ENCODE measurements around the gene CLBA1. TPM values are rescaled to one million over a fixed set of nuclear protein-coding genes. Genes with fewer than 3 reads are reported as not detected.

The CLBA1 gene
- total and polyA plus RNA-seq, 2 donors (not counting 1 experiment from before 2014, with no cell fraction given): 0.63 to 5.5 TPM

DNA sequence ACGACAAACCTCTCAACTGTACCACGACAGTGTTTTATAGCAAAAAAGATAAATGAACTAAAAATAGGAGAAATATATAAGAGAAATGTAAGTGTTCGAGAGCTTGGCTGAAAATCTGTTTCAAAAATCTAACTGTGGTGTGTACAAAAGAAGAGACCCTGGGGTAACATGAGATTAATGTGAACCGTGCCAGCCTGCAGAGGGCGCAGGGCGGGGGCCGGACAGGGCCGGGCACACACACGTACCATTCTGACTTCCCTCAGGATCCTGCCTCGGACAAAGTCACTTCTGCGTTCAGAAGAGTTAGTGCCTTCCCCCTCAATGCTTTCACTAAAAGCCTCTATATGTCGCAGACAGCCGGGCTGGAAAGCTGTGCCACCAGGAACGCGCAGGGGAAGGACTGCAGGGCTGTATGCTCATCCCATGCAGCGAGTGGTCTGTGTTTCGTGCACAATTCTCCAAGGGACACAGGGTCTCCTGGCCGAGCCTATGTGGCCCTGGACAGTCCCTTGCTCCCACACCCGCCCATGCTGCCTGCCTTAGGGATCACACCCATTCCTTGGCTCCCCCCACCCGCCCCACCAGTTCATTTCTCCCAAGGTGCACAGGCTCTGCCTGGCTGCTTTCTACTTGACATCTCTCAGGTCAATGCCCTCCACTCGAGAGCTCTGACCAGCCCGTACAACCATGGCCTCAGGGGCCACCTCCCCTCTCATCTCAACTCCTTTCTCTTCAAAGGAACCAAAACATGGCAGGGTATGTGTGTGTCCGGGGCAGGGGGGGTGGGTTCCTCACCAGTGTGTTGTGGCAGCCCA, 26.8 kb downstream of the CLBA1 start:
- H3K4me3 ChIP-seq (ENCODE audit: control extremely low read depth in 1 of 5, extremely low read depth in 1 of 5, insufficient read depth in 1 of 5, low read depth in 2 of 5, low read length in 4 of 5): no peak overlapping the region
- H2AFZ ChIP-seq (ENCODE audit: insufficient read depth, low read depth, low read length, poor library complexity, severe bottlenecking): no peak overlapping the region
- no peaks in the 10 kb centered on the region for H3K27me3 ChIP-seq (replicated peaks in 1 of 4; ENCODE audit: control extremely low read depth in 1 of 4, control insufficient read depth in 3 of 4, insufficient read depth in 4 of 4, low read length in 3 of 4)
- no peak for TF ChIP-seq EZH2 (IDR thresholded peaks at IDR 0.05; ENCODE audit: borderline replicate concordance, insufficient read depth, low read depth, low read length, poor library complexity, severe bottlenecking)
- TF ChIP-seq, protein P1, sequence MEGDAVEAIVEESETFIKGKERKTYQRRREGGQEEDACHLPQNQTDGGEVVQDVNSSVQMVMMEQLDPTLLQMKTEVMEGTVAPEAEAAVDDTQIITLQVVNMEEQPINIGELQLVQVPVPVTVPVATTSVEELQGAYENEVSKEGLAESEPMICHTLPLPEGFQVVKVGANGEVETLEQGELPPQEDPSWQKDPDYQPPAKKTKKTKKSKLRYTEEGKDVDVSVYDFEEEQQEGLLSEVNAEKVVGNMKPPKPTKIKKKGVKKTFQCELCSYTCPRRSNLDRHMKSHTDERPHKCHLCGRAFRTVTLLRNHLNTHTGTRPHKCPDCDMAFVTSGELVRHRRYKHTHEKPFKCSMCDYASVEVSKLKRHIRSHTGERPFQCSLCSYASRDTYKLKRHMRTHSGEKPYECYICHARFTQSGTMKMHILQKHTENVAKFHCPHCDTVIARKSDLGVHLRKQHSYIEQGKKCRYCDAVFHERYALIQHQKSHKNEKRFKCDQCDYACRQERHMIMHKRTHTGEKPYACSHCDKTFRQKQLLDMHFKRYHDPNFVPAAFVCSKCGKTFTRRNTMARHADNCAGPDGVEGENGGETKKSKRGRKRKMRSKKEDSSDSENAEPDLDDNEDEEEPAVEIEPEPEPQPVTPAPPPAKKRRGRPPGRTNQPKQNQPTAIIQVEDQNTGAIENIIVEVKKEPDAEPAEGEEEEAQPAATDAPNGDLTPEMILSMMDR (IDR thresholded peaks at IDR 0.05): peak; percentile 21
- peaks cover 67% of the 10 kb centered on the region for H3K79me2 ChIP-seq (ENCODE audit: control insufficient read depth, insufficient read depth, low read length)
- WGBS (ENCODE audit: insufficient coverage): 91% methylated on average over 17 of the region's 23 CpGs
- Mint-ChIP-seq H3K27me3 (no peaks in the 10 kb centered on the region), H3K27ac (no peak overlapping the region), H3K9me3 (ENCODE audit: insufficient read depth) (no peaks in the 10 kb centered on the region), H3K4me3 (no peak overlapping the region), H3K4me1 (peaks cover 43% of the 10 kb centered on the region)
- ATAC-seq (ENCODE audit: low read depth) (peak; percentile 31), DNase-seq (no peak)
- no peak overlapping the region for H3K27ac ChIP-seq (ENCODE audit: low read length in 2 of 2)
- no peak overlapping the region for H3K4me2 ChIP-seq (replicated peaks; ENCODE audit: low read depth, low read length, poor library complexity, severe bottlenecking)
- peaks cover 6 to 7% of the 10 kb centered on the region in 2 donors for H3K4me1 ChIP-seq (ENCODE audit: control insufficient read depth in 2 of 2, insufficient read depth in 2 of 2, low read length in 2 of 2)
- ChIA-PET POLR2A (interaction anchor here (0.6 to 0.8 kb wide), 3 partner anchors 17 to 302 kb away, joined by 5 read pairs; no protein-coding TSS in a partner anchor), CTCF (interaction anchor here (0.6 to 2.4 kb wide), 9 partner anchors 13 to 1295 kb away, joined by 3 to 13 read pairs (median 3); partner anchors contain the start of gene GPR132)
- H4K20me1 ChIP-seq (ENCODE audit: control insufficient read depth, insufficient read depth, low read length, poor library complexity, severe bottlenecking): peaks cover 55% of the 10 kb centered on the region
- peaks cover 0 to 19% of the 10 kb centered on the region in 2 experiments for H3K36me3 ChIP-seq (replicated peaks in 1 of 2; ENCODE audit: control extremely low read depth in 1 of 2, control insufficient read depth in 1 of 2, extremely low read depth in 1 of 2, insufficient read depth in 2 of 2, low read length in 1 of 2)
- intact Hi-C loops (cut with micrococcal nuclease): loop anchor here (1.0 kb wide), 1 partner anchor 33 kb away; no protein-coding TSS in a partner anchor
- no peak overlapping the region for H3K9ac ChIP-seq (ENCODE audit: low read length)
- H3K9me3 ChIP-seq (ENCODE audit: control extremely low read depth in 1 of 3, control insufficient read depth in 2 of 3, insufficient read depth in 1 of 3, low read length in 2 of 3): no peaks in the 10 kb centered on the region

All from B cell (primary cell).